HL-60 (cell line): ENCODE data around the gene AXIN1.

Experiments used
- DNase-seq, 2 experiments: peaks; one replicate each; pipeline ENCODE4 v3.0.0-alpha.2; 2010 to 2020; ENCODE audit warnings: low read depth in 1 of 2, low spot score in 1 of 2
- H3K27ac ChIP-seq: fragments of 250-450 bp; sonication (Bioruptor Pico); replicated peaks from 2 replicates; pipeline ENCODE4 v1.5.1; 2020; ENCODE audit warnings: mild to moderate bottlenecking, moderate library complexity
- H3K27me3 ChIP-seq: fragments of 250-450 bp; sonication (Bioruptor Pico); 2 replicates; pipeline ENCODE4 v1.5.1; 2021; ENCODE audit warnings: mild to moderate bottlenecking, moderate library complexity; ENCODE audit not compliant: insufficient read depth, poor library complexity, severe bottlenecking
- H3K4me3 ChIP-seq: replicated peaks from 2 replicates; pipeline ENCODE4 v1.5.1; 2011; ENCODE audit warnings: mild to moderate bottlenecking, control low read depth, low read length; ENCODE audit not compliant: insufficient read depth
- GABPA ChIP-seq: IDR thresholded peaks from 2 replicates; pipeline ENCODE4 v1.6.1; 2012; ENCODE audit warnings: low read depth
- POLR2AphosphoS5 ChIP-seq: IDR thresholded peaks from 2 replicates; pipeline ENCODE4 v1.6.1; 2012; ENCODE audit warnings: low read depth
- SPI1 ChIP-seq: IDR thresholded peaks from 2 replicates; pipeline ENCODE4 v1.6.1; 2012; ENCODE audit warnings: low read depth, mild to moderate bottlenecking, borderline replicate concordance
- TF ChIP-seq, protein P1 (sequence below): IDR thresholded peaks from one replicate; pipeline ENCODE4 v1.5.1; 2011; ENCODE audit warnings: low read length, control low read depth, inconsistent platforms; ENCODE audit not compliant: insufficient read depth
- TF ChIP-seq, protein P2 (sequence below): IDR thresholded peaks from 2 replicates; pipeline ENCODE4 v1.6.1; 2012; ENCODE audit warnings: low read depth; ENCODE audit not compliant: insufficient replicate concordance

The AXIN1 gene

DNA sequence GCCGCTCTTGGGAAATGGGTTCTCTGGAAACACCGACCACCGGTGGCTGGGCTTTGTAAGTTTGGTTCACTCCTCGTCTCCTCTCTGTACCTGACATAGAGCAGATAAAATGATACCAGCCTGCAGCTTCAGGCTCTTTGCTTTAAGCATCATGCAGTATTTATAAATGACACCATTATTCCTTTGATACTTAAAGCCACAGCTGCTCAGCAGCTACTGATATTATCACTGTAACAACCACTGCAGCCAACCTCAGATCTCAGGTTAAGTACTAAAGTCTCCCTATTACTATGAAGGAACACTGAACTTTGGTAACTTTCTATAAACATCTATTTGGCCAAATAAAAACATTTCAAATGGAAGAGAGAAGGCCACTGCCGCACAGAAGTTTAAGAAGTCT is 34.9 kb downstream of the AXIN1 start:
- TF ChIP-seq SPI1 = no peak
- TF ChIP-seq GABPA = no peak
- Histone ChIP-seq H3K27ac (no peak overlapping the region), H3K27me3 (no peaks in the 10 kb centered on the region), H3K4me3 (no peak overlapping the region)
- no peak for DNase-seq

DNA sequence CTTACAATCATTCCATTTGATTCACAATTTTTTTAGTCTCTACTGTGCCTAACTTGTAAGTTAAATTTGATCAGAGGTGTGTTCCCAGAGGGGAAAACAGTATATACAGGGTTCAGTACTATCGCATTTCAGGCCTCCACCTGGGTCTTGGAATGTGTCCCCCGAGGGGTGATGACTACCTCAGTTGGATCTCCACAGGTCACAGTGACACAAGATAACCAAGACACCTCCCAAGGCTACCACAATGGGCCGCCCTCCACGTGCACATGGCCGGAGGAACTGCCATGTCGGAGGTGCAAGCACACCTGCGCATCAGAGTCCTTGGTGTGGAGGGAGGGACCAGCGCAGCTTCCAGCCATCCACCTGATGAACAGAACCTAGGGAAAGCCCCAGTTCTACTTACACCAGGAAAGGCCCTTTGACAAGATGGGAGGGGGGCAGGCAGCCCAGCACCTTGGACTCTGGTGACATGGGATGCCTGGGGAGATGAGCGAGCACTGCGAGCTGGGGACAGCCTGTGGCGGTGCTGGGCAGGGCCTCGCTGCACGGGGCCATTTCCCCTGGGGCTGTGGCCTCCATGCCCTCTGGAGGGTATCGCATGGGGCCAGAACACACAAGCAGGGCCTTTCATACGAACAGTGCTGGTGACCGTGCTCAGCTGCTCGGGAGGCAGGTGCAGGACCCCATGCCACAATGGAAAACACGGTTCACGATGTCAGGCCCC is 35.6 kb downstream of the AXIN1 start:
- no peak for DNase-seq
- Histone ChIP-seq H3K4me3 (no peak overlapping the region), H3K27me3 (no peaks in the 10 kb centered on the region), H3K27ac (no peak overlapping the region)
- TF ChIP-seq, protein P1, sequence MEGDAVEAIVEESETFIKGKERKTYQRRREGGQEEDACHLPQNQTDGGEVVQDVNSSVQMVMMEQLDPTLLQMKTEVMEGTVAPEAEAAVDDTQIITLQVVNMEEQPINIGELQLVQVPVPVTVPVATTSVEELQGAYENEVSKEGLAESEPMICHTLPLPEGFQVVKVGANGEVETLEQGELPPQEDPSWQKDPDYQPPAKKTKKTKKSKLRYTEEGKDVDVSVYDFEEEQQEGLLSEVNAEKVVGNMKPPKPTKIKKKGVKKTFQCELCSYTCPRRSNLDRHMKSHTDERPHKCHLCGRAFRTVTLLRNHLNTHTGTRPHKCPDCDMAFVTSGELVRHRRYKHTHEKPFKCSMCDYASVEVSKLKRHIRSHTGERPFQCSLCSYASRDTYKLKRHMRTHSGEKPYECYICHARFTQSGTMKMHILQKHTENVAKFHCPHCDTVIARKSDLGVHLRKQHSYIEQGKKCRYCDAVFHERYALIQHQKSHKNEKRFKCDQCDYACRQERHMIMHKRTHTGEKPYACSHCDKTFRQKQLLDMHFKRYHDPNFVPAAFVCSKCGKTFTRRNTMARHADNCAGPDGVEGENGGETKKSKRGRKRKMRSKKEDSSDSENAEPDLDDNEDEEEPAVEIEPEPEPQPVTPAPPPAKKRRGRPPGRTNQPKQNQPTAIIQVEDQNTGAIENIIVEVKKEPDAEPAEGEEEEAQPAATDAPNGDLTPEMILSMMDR = no peak
- no peak for TF ChIP-seq GABPA
- TF ChIP-seq SPI1 = no peak
- TF ChIP-seq, protein P2, sequence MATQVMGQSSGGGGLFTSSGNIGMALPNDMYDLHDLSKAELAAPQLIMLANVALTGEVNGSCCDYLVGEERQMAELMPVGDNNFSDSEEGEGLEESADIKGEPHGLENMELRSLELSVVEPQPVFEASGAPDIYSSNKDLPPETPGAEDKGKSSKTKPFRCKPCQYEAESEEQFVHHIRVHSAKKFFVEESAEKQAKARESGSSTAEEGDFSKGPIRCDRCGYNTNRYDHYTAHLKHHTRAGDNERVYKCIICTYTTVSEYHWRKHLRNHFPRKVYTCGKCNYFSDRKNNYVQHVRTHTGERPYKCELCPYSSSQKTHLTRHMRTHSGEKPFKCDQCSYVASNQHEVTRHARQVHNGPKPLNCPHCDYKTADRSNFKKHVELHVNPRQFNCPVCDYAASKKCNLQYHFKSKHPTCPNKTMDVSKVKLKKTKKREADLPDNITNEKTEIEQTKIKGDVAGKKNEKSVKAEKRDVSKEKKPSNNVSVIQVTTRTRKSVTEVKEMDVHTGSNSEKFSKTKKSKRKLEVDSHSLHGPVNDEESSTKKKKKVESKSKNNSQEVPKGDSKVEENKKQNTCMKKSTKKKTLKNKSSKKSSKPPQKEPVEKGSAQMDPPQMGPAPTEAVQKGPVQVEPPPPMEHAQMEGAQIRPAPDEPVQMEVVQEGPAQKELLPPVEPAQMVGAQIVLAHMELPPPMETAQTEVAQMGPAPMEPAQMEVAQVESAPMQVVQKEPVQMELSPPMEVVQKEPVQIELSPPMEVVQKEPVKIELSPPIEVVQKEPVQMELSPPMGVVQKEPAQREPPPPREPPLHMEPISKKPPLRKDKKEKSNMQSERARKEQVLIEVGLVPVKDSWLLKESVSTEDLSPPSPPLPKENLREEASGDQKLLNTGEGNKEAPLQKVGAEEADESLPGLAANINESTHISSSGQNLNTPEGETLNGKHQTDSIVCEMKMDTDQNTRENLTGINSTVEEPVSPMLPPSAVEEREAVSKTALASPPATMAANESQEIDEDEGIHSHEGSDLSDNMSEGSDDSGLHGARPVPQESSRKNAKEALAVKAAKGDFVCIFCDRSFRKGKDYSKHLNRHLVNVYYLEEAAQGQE = no peak
- no peak for TF ChIP-seq POLR2AphosphoS5

DNA sequence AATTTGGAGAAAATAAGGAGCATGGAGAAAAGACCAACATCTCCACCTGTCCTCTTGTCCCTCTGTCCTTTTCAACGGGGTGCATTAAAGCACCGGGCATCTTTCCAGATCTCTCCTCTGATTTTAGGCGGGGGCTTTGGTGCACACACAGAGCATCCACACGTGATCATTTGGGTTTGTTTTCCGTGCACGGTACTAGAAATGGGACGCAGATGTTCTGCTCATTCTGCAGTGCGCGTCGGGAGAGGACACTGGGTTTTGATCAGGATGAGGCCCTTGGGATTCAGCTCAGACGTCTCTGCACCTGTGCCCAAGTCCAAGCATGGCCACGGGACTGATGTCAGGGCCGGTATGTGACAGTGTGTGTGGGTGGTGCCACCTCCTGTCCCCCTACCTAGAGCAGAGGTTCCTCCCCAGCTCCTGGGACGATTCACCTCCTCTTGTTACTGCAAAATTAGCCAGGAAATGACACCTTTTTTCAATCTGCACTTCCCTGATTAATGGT is 37.7 kb downstream of the AXIN1 start:
- TF ChIP-seq POLR2AphosphoS5 (no peak), SPI1 (no peak), GABPA (no peak)
- TF ChIP-seq, protein P2 = no peak
- H3K27ac ChIP-seq = no peak overlapping the region

GRCh38 chr16:314351-314750 is 38.2 kb downstream of the AXIN1 start:
- Histone ChIP-seq H3K4me3 (no peak overlapping the region), H3K27ac (no peak overlapping the region), H3K27me3 (no peaks in the 10 kb centered on the region)
- no peak for TF ChIP-seq SPI1
- no peak for TF ChIP-seq GABPA
- TF ChIP-seq, protein P1 = no peak
- TF ChIP-seq POLR2AphosphoS5 = no peak
- TF ChIP-seq, protein P2 = no peak
- no peak for DNase-seq

More for the DNA sequence above, 37.7 kb downstream of the AXIN1 start:
- Histone ChIP-seq H3K27me3 (no peaks in the 10 kb centered on the region), H3K4me3 (no peak overlapping the region)
- DNase-seq = no peak
